Measurements from ENCODE around the gene TMEM144. TPM values are rescaled to one million over a fixed set of nuclear protein-coding genes. Genes with fewer than 3 reads are reported as not detected.

TMEM144 gene
- total RNA-seq, 1 experiment from 2014 or later: 3.4 TPM

DNA sequence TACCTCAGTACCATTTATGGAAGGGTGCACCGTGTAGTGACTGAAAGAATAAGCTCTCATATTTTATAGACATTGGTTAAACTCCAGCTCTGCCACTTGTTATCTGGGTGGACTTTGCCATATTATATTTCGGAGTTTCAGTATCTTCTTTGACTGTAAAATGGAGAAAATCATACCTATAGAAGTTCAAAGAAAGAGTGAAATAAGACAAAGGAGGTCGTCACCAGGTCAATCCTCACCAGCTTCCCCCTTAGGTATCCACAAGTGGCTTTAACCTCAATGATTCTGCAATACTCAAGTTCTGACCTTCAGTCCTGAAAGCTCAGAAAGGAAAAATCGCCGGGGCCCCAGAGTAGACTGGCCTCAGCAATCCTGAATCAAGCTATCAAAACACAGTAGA, 64.3 kb downstream of the TMEM144 start:
- Mint-ChIP-seq H3K27ac (no peak overlapping the region), H3K9me3 (no peaks in the 10 kb centered on the region), H3K4me1 (peaks cover 8 to 11% of the 10 kb centered on the region in 2 experiments; a peak in 3 of 4 replicates), H3K27me3 (ENCODE audit: low read depth) (no peaks in the 10 kb centered on the region), H3K4me3 (no peak overlapping the region), H3K36me3 (ENCODE audit: insufficient read depth in 1 of 3, low read depth in 3 of 3) (no peaks in the 10 kb centered on the region)
- DNase-seq: no peak
- no CpG with 5 or more reads among the region's 5 CpGs for WGBS (ENCODE audit: extremely low coverage, insufficient read length, low lambda C conversion rate)
- Histone ChIP-seq H3K4ac (ENCODE audit: low read depth, low read length) (no peak overlapping the region), H3K14ac (ENCODE audit: insufficient read depth, low read length) (no peak overlapping the region), H2AK5ac (ENCODE audit: insufficient read length, low read length) (no peak overlapping the region), H3K23ac (ENCODE audit: insufficient read length, low read depth, low read length) (no peak overlapping the region), H4K5ac (ENCODE audit: insufficient read length, low read depth, low read length) (no peak overlapping the region), H3K27me3 (ENCODE audit: insufficient read depth, low read length) (no peaks in the 10 kb centered on the region), H3K4me1 (ENCODE audit: insufficient read depth, low read length) (no peaks in the 10 kb centered on the region), H3K9ac (ENCODE audit: extremely low read depth, insufficient read length, low read length) (no peak overlapping the region), H4K91ac (ENCODE audit: insufficient read length, low read depth, low read length) (no peak overlapping the region), H3K79me1 (ENCODE audit: insufficient read depth, low read depth, low read length, poor library complexity, severe bottlenecking) (no peaks in the 10 kb centered on the region), H2BK15ac (ENCODE audit: low read depth, low read length) (no peak overlapping the region), H3K18ac (ENCODE audit: insufficient read length, low read depth, low read length) (no peak overlapping the region), H3K56ac (ENCODE audit: insufficient read length, low read depth, low read length) (no peak overlapping the region), H4K20me1 (ENCODE audit: control insufficient read depth, insufficient read depth, insufficient read length) (no peaks in the 10 kb centered on the region), H3T11ph (ENCODE audit: low read length) (no peak overlapping the region), H4K8ac (replicated peaks; ENCODE audit: insufficient read length, low read depth, low read length) (no peak overlapping the region), H3K23me2 (ENCODE audit: insufficient read length, low read depth, low read length, poor library complexity, severe bottlenecking) (no peaks in the 10 kb centered on the region), H3K9me3 (ENCODE audit: control insufficient read depth, low read depth, low read length) (no peaks in the 10 kb centered on the region), H2AFZ (ENCODE audit: low read length) (no peak overlapping the region), H3K4me2 (ENCODE audit: insufficient read depth, insufficient read length, low read length) (no peak overlapping the region), H2BK20ac (ENCODE audit: low read depth, low read length, poor library complexity, severe bottlenecking) (no peak overlapping the region), H2BK5ac (ENCODE audit: insufficient read length, low read length) (no peak overlapping the region), H2BK120ac (ENCODE audit: low read depth, low read length, poor library complexity, severe bottlenecking) (no peak overlapping the region), H3K27ac (ENCODE audit: insufficient read length, low read depth, low read length) (no peak overlapping the region), H3K79me2 (ENCODE audit: insufficient read depth, low read length) (no peaks in the 10 kb centered on the region), H2BK12ac (ENCODE audit: insufficient read length, low read depth, low read length) (no peak overlapping the region)
- TF ChIP-seq, protein P1, sequence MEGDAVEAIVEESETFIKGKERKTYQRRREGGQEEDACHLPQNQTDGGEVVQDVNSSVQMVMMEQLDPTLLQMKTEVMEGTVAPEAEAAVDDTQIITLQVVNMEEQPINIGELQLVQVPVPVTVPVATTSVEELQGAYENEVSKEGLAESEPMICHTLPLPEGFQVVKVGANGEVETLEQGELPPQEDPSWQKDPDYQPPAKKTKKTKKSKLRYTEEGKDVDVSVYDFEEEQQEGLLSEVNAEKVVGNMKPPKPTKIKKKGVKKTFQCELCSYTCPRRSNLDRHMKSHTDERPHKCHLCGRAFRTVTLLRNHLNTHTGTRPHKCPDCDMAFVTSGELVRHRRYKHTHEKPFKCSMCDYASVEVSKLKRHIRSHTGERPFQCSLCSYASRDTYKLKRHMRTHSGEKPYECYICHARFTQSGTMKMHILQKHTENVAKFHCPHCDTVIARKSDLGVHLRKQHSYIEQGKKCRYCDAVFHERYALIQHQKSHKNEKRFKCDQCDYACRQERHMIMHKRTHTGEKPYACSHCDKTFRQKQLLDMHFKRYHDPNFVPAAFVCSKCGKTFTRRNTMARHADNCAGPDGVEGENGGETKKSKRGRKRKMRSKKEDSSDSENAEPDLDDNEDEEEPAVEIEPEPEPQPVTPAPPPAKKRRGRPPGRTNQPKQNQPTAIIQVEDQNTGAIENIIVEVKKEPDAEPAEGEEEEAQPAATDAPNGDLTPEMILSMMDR (conservative IDR thresholded peaks at IDR 0.05): no peak

Data from H9 (cell line).